Measurements from ENCODE around the gene SESN1.

- no peak for TF ChIP-seq CTCF (optimal IDR thresholded peaks at IDR 0.05 in 1 of 3, IDR thresholded peaks at IDR 0.05 in 1 of 3, conservative IDR thresholded peaks at IDR 0.05 in 1 of 3; ENCODE audit: extremely low read depth in 1 of 3, insufficient read depth in 2 of 3, low read length in 3 of 3)
- TF ChIP-seq EZH2 (IDR thresholded peaks at IDR 0.05; ENCODE audit: low read length) = no peak
Observed at GRCh38 chr6:109081516-109082187, 13.0 kb downstream of the SESN1 start.

Measured in keratinocyte (primary cell).